ENCODE measurements around the gene CHCHD10. TPM values are rescaled to one million over a fixed set of nuclear protein-coding genes. Genes with fewer than 3 reads are reported as not detected.
"Not testable (repeated sequence)": the region's sequence is repeated elsewhere in the genome, so short reads cannot be mapped to it uniquely, and the experiment has no call there.

The CHCHD10 gene
- total and polyA plus RNA-seq, 4 donors = 13.4 to 784 (median 139) TPM

- no peak overlapping the region for H3K27ac ChIP-seq (ENCODE audit: low read depth in 1 of 2, low read length in 2 of 2)
- no peak overlapping the region for H3K4me3 ChIP-seq (ENCODE audit: low read depth in 1 of 3, low read length in 3 of 3)
- peaks cover 0 to 2% (median 0%) of the 10 kb centered on the region in 4 donors for H3K27me3 ChIP-seq (ENCODE audit: control insufficient read depth in 4 of 4, insufficient read depth in 4 of 4, low read length in 3 of 4)
- H3K9me3 ChIP-seq (ENCODE audit: control insufficient read depth in 4 of 4, low read length in 3 of 4) = no peaks in the 10 kb centered on the region
- TF ChIP-seq JUND (IDR thresholded peaks at IDR 0.05) (no peak), GABPA (IDR thresholded peaks at IDR 0.05 in 1 of 2, conservative IDR thresholded peaks at IDR 0.05 in 1 of 2) (no peak), SP1 (IDR thresholded peaks at IDR 0.05) (no peak), RAD21 (IDR thresholded peaks at IDR 0.05) (no peak), EGR1 (IDR thresholded peaks at IDR 0.05; ENCODE audit: low read depth in 2 of 2) (no peak), FOXA1 (IDR thresholded peaks at IDR 0.05) (no peak)
- no peak for DNase-seq (ENCODE audit: low spot score)
- H3K4me1 ChIP-seq (ENCODE audit: control insufficient read depth in 4 of 4, insufficient read depth in 4 of 4, low read length in 3 of 4) = no peaks in the 10 kb centered on the region
- peaks cover 0 to 7% (median under 1%) of the 10 kb centered on the region in 4 donors for H3K36me3 ChIP-seq (ENCODE audit: control insufficient read depth in 4 of 4, insufficient read depth in 3 of 4, low read depth in 1 of 4, low read length in 3 of 4)
- no peak overlapping the region for H3K9ac ChIP-seq (ENCODE audit: low read depth in 1 of 2, low read length in 2 of 2)
Measured at GRCh38 chr22:23737696-23738095, 30.1 kb downstream of the CHCHD10 start.

- H3K27me3 ChIP-seq (ENCODE audit: control insufficient read depth in 4 of 4, insufficient read depth in 4 of 4, low read length in 3 of 4); H3K9ac ChIP-seq (ENCODE audit: low read depth in 1 of 2, low read length in 2 of 2); DNase-seq (ENCODE audit: low spot score); H3K27ac ChIP-seq (ENCODE audit: low read depth in 1 of 2, low read length in 2 of 2); H3K9me3 ChIP-seq (ENCODE audit: control insufficient read depth in 4 of 4, low read length in 3 of 4); H3K4me3 ChIP-seq (ENCODE audit: low read depth in 1 of 3, low read length in 3 of 3); H3K4me1 ChIP-seq (ENCODE audit: control insufficient read depth in 4 of 4, insufficient read depth in 4 of 4, low read length in 3 of 4); H3K36me3 ChIP-seq (ENCODE audit: control insufficient read depth in 4 of 4, insufficient read depth in 3 of 4, low read depth in 1 of 4, low read length in 3 of 4): not testable (repeated sequence)
- 90% methylated on average over 4 of the region's 4 CpGs for whole genome bisulfite sequencing
Measured at GRCh38 chr22:23728108-23728507, 39.7 kb downstream of the CHCHD10 start.

GRCh38 chr22:23722724-23723123, 45.0 kb downstream of the CHCHD10 start:
- no peak overlapping the region for H3K4me3 ChIP-seq (ENCODE audit: low read depth in 1 of 3, low read length in 3 of 3)
- WGBS = 81% methylated on average over 2 of the region's 2 CpGs
- H3K27me3 ChIP-seq (ENCODE audit: control insufficient read depth in 4 of 4, insufficient read depth in 4 of 4, low read length in 3 of 4) = no peaks in the 10 kb centered on the region
- no peak overlapping the region for H3K9ac ChIP-seq (ENCODE audit: low read depth in 1 of 2, low read length in 2 of 2)
- H3K9me3 ChIP-seq (ENCODE audit: control insufficient read depth in 4 of 4, low read length in 3 of 4) = no peaks in the 10 kb centered on the region
- no peaks in the 10 kb centered on the region for H3K36me3 ChIP-seq (ENCODE audit: control insufficient read depth in 4 of 4, insufficient read depth in 3 of 4, low read depth in 1 of 4, low read length in 3 of 4)
- TF ChIP-seq GABPA (IDR thresholded peaks at IDR 0.05 in 1 of 2, conservative IDR thresholded peaks at IDR 0.05 in 1 of 2) (no peak), EGR1 (IDR thresholded peaks at IDR 0.05; ENCODE audit: low read depth in 2 of 2) (no peak), FOXA2 (IDR thresholded peaks at IDR 0.05) (no peak), JUND (IDR thresholded peaks at IDR 0.05) (no peak), MAX (IDR thresholded peaks at IDR 0.05) (no peak), ZBTB33 (IDR thresholded peaks at IDR 0.05) (no peak), RXRA (IDR thresholded peaks at IDR 0.05) (no peak), NR2F2 (IDR thresholded peaks at IDR 0.05) (no peak), HNF4A (conservative IDR thresholded peaks at IDR 0.05) (no peak), YY1 (IDR thresholded peaks at IDR 0.05) (no peak), FOXA1 (IDR thresholded peaks at IDR 0.05) (no peak), REST (IDR thresholded peaks at IDR 0.05) (no peak), HNF4G (IDR thresholded peaks at IDR 0.05) (no peak)
- H3K27ac ChIP-seq (ENCODE audit: low read depth in 1 of 2, low read length in 2 of 2) = no peak overlapping the region
- no peaks in the 10 kb centered on the region for H3K4me1 ChIP-seq (ENCODE audit: control insufficient read depth in 4 of 4, insufficient read depth in 4 of 4, low read length in 3 of 4)
- no peak for DNase-seq (ENCODE audit: low spot score)
